C4-2B (cell line): ENCODE data around the gene GALT.

Experiments
- H3K27ac ChIP-seq: fragments of 450-650 bp; 2 replicates; pipeline ENCODE4 v1.5.1; 2017
- ZFX ChIP-seq: fragments of 450-650 bp; IDR thresholded peaks from 2 replicates; pipeline ENCODE4 v1.6.1; 2017
- TF ChIP-seq, protein P1 (sequence below): fragments of 450-650 bp; conservative IDR thresholded peaks from 2 replicates; pipeline ENCODE4 v1.5.1; 2017; ENCODE audit warnings: mild to moderate bottlenecking

Gene GALT

DNA sequence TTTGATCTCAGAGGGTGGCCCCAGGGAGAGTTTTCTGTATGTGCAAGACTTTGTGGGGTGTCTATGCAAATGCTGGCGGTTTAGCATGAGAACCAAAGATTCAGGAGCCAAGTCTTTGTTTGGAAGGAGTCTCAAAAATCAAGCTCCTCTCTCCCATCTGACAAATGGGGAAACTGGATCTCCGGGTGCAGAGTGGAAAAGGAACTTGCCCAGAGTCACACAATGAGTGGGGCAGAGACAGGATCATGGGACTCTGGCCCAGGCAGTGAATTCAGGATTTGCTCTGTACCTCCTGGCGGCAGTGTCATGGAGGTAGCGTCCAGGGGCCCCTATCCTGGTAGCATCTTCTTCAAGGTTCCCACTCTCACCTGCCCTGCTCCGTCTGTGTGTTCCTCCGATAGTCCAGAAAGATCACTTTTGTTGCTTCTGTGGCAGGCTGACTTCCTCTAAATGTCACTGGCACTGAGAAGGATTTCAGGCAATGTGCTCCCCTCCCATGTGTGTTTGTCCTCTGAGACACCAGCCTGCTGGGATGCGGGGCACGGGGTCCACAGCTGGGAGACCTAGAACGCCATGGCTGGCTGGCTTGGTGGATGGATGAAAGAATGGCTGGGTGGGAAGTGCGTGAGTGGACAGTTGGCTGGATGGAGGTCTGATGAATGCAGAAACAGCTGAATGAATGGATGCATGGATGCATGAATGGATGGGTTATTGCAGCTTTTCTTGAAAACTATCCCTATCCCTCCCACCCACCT lies 41.0 kb downstream of the GALT start:
- TF ChIP-seq ZFX, result no peak
- TF ChIP-seq, protein P1, sequence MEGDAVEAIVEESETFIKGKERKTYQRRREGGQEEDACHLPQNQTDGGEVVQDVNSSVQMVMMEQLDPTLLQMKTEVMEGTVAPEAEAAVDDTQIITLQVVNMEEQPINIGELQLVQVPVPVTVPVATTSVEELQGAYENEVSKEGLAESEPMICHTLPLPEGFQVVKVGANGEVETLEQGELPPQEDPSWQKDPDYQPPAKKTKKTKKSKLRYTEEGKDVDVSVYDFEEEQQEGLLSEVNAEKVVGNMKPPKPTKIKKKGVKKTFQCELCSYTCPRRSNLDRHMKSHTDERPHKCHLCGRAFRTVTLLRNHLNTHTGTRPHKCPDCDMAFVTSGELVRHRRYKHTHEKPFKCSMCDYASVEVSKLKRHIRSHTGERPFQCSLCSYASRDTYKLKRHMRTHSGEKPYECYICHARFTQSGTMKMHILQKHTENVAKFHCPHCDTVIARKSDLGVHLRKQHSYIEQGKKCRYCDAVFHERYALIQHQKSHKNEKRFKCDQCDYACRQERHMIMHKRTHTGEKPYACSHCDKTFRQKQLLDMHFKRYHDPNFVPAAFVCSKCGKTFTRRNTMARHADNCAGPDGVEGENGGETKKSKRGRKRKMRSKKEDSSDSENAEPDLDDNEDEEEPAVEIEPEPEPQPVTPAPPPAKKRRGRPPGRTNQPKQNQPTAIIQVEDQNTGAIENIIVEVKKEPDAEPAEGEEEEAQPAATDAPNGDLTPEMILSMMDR, result no peak
- no peak overlapping the region for H3K27ac ChIP-seq

DNA sequence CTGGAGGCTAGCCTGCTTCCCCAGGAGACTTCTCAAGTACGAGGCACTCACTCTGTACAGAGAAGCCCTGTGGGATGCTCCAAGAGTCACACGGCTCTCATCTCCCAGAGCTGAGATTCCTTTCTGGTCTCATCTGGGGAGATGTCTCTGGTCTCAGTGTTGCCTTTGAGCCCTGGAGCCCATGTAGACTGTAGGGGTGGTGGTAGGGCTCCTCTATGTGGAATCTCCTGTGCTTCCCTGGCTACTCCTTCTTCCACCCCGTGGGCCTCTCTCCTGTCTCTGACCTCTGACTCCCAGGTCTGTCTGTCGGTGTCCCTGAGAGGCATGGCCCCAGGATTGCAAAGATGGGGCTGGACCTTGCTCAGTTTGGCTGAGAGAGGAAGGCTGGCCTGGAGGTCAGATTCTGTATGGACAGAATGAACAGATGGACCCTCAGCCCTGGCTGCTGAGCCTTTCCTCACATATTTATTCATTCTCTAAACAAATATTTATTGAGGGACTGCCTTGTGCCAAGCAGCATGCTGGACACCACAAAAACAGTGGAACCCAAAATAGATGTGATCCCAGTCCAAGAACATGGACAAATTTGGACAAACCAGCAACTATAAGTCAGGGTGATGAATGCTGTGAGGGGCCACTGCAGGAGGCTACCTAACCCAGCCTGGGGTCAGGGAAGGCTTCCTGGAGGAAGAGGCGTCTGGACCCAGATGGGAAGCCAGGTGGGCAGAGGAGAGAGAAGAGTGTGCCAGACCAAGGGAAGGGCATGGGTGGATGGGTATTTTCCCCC lies 42.0 kb downstream of the GALT start:
- H3K27ac ChIP-seq, result peak overlapping the region; percentile 13; the same call in 1 of the 2 replicates
- TF ChIP-seq ZFX, result no peak
- TF ChIP-seq, protein P1, result no peak

DNA sequence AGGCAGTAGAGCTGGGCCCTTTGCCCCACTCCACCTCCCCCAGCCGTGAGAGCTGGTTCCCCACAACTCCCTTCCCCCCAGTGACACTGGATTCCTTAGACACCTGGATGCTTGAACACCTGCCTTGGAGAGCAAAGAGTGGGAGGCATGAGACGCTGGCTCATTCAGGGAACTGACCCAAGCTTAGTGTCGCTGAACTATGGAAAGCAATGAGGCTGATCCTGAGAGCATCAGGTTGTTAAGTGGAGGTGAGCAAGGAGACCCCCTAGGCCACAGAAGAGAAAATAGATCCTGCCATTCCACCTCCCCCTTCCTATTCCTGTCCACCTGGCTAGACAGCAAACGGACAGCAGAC lies 42.6 kb downstream of the GALT start:
- TF ChIP-seq, protein P1, result no peak
- no peak for TF ChIP-seq ZFX
- peak overlapping the region; percentile 13; the same call in 1 of the 2 replicates for H3K27ac ChIP-seq

DNA sequence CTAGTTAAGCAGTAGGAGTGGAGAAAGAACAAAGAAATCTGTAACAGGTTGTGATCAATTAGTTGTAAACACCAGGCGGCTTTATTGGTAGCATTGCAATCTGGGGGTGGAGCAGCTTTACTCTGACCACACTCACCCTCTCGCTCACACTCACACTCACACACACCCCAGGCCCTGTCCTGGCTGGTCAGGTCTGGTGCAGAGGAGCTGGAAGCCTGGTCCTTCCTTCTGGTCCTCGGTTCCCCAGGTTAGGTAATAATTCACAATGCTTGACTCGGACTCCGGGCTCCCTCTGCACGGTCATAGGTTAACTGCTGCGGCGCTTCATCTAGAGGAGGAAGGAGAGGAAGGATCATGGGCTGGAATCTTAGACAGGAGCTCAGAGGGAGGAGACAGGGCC lies 43.0 kb downstream of the GALT start:
- no peak overlapping the region for H3K27ac ChIP-seq
- no peak for TF ChIP-seq ZFX
- TF ChIP-seq, protein P1, result no peak

DNA sequence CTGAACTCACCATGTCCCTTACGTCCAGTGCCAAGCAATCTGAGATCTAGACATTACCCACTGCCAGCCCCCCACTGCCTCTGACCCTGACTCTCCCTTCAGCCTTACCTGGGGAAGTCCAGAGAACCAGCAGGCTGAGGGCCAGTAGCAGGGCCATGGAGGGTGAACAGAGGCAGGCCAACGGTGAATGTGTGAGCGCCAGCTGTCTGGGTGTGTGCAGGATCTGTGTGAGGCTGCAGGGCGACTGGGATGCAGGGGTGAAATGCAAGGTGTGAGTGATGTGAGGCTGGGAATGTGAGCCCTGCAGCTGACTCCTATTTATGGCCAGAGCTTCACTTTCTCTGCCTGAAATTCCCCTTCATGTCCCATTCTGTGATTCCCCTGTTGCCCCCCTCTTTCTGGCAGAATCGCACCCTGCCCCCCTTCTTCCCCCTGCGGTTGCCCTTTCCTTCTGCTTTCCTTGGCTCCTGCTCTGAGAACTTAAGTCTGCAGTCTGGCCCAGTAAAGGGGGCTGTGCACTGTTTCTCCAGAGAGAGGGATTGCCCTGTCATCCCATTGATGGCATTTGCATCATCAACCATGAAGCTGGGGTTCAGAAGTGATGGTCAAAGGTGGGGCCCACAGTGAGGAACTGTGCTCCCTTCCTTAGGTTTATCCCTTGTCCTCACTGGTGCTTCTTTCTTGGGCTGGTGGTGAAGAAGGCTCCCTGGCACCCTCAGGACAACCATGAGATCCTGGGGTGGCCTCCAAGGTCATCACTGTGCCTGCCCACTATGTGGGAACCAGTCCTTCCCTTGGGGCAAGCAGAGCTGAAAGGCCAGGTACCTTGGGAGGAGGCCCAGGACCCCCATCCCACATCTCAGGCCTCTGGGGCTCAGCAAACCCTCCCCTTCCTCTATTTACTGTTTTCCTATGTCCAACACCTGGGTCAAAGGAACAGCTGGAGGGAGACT lies 44.8 kb downstream of the GALT start, which contains the start of gene CCL19:
Gene CCL19 (minus strand): TSS at position 294 of the 953 bp plus-strand sequence. CDS start 137 bp downstream, at position 157.
- no peak within 1 kb of the TSS for H3K27ac ChIP-seq
- TF ChIP-seq, protein P1, result no peak
- no peak for TF ChIP-seq ZFX

DNA sequence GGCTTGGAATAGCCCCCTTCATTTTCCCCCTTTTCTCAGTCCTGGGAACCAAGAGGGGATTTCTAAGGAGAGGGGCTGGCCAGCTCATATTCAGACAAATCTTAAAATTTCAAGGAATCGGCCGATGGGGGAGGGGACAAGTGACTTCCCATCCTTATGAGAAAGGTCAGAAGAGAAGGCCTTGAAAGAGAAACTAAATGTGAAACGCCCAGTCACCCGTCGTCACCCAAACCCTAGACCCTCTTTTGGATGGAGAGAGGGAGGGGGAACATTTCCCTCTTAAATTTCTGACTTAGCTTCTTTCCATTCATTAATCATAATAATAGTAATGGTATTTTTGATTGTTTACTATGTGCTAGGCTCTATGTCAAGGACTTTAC lies 45.5 kb downstream of the GALT start:
- TF ChIP-seq, protein P1, result no peak
- no peak for TF ChIP-seq ZFX
- H3K27ac ChIP-seq, result no peak overlapping the region
